Osteoblast (primary cell): ENCODE measurements around the gene TP53BP1. TPM values are rescaled to one million over a fixed set of nuclear protein-coding genes. Genes with fewer than 3 reads are reported as not detected.
A peak's percentile ranks its signal among the peaks of the same experiment; 100 is the strongest.

Experiments used
- DNase-seq: peaks from one replicate; pipeline ENCODE4 v3.0.0; 2011; ENCODE audit warnings: low spot score, mixed read lengths; ENCODE audit not compliant: insufficient read length; ENCODE audit errors: missing footprints
- H2AFZ ChIP-seq: 2 replicates; pipeline ENCODE4 v1.6.0; 2011; ENCODE audit warnings: mild to moderate bottlenecking, low read length
- H3K27ac ChIP-seq: 2 replicates; pipeline ENCODE4 v1.5.1; 2011; ENCODE audit warnings: mild to moderate bottlenecking, low read depth, low read length, moderate library complexity
- H3K27me3 ChIP-seq: 2 replicates; pipeline ENCODE4 v1.6.0; 2012; ENCODE audit warnings: mild to moderate bottlenecking, control low read depth, inconsistent platforms, low read length, moderate library complexity; ENCODE audit not compliant: insufficient read depth
- H3K36me3 ChIP-seq: 2 replicates; pipeline ENCODE4 v1.5.1; 2011; ENCODE audit warnings: mild to moderate bottlenecking, low read length, control low read depth, moderate library complexity; ENCODE audit not compliant: insufficient read depth
- H3K4me1 ChIP-seq: 2 replicates; pipeline ENCODE4 v1.5.1; 2011; ENCODE audit warnings: mild to moderate bottlenecking, low read length, control low read depth, moderate library complexity; ENCODE audit not compliant: insufficient read depth
- H3K4me2 ChIP-seq: 2 replicates; pipeline ENCODE4 v1.6.0; 2011; ENCODE audit warnings: mild to moderate bottlenecking, low read length; ENCODE audit not compliant: insufficient read depth
- H3K4me3 ChIP-seq: fragments of 200-600 bp; sonication (generic); 3 replicates; pipeline ENCODE4 v1.5.1; 2012; ENCODE audit warnings: mild to moderate bottlenecking, low read length, inconsistent platforms; ENCODE audit not compliant: insufficient read depth
- H3K79me2 ChIP-seq: 2 replicates; pipeline ENCODE4 v1.6.0; 2012; ENCODE audit warnings: mild to moderate bottlenecking, low read length, control low read depth, inconsistent platforms; ENCODE audit not compliant: insufficient read depth
- H3K9me3 ChIP-seq: 2 replicates; pipeline ENCODE4 v1.5.1; 2011; ENCODE audit warnings: low read depth, low read length, control low read depth
- H4K20me1 ChIP-seq: 2 replicates; pipeline ENCODE4 v1.6.0; 2012; ENCODE audit warnings: mild to moderate bottlenecking, low read length, control low read depth; ENCODE audit not compliant: insufficient read depth
- total RNA-seq: library from RNA; depleted of rRNA; stranded (reverse); fragments of >200 nt; gene quantifications from 2 replicates; pipeline ENCODE4 v1.2.3, GENCODE V29; 2012
- TF ChIP-seq, protein P1 (sequence below): IDR thresholded peaks from 2 replicates; pipeline ENCODE4 v1.5.1; 2011; ENCODE audit warnings: mild to moderate bottlenecking, low read depth, low read length, moderate library complexity; ENCODE audit errors: extremely low read depth

Gene TP53BP1
- total RNA-seq, 1 donor = 88.7 TPM

DNA sequence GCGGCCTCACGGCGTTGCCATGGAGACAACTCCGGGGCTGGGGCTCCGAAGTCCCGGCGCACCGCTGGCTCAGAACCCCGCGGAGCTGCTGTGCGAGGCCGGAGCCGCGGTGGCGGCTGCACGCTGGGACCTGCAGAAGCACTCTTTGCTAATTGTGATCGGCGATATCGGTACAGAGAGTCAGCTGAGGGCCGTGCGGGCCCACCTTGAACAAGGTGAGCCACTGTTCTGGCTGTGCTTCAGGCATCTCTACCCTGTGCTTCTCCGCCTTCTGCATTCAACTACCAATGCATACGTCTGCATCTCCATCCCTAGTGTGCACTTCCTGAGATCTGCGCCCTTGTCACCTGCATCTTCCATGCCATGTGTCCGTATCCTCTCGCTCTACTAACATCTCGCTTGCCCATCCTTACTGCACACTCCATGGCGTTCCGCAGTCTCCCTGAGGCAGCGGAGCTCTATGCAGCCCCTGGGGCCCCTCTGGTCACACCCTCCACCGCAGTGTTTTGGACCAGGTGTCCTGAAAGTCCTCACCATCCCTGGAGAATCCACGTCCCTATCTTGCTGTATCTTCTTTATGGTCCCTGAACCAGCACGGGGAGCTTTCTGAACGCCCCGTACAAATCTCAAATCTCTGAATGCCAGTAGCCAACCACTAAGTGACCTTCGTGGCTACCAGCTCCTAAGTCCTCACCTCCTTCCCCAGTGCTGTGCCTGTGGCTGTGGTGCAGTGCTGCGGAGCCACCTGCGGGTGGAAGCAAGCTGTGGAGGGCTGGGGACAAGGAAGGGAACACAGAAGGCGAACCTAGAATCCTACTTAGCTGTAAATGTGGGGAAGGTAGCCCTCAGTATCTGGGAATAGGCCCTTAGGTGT lies 18.3 kb upstream of the TP53BP1 start:
- peak overlapping the region; percentile 79 for H3K4me3 ChIP-seq
- no peak for DNase-seq
- TF ChIP-seq, protein P1, sequence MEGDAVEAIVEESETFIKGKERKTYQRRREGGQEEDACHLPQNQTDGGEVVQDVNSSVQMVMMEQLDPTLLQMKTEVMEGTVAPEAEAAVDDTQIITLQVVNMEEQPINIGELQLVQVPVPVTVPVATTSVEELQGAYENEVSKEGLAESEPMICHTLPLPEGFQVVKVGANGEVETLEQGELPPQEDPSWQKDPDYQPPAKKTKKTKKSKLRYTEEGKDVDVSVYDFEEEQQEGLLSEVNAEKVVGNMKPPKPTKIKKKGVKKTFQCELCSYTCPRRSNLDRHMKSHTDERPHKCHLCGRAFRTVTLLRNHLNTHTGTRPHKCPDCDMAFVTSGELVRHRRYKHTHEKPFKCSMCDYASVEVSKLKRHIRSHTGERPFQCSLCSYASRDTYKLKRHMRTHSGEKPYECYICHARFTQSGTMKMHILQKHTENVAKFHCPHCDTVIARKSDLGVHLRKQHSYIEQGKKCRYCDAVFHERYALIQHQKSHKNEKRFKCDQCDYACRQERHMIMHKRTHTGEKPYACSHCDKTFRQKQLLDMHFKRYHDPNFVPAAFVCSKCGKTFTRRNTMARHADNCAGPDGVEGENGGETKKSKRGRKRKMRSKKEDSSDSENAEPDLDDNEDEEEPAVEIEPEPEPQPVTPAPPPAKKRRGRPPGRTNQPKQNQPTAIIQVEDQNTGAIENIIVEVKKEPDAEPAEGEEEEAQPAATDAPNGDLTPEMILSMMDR = peak; percentile 30
- no peaks in the 10 kb centered on the region for H3K9me3 ChIP-seq
- H4K20me1 ChIP-seq = no peaks in the 10 kb centered on the region
- H3K36me3 ChIP-seq = no peaks in the 10 kb centered on the region
- H3K27me3 ChIP-seq = no peaks in the 10 kb centered on the region
- H3K79me2 ChIP-seq = peaks cover 2% of the 10 kb centered on the region
- H3K4me1 ChIP-seq = peaks cover 53% of the 10 kb centered on the region
- H3K4me2 ChIP-seq = peak overlapping the region; percentile 99
- H2AFZ ChIP-seq = peak overlapping the region; percentile 90
- H3K27ac ChIP-seq = peak overlapping the region; percentile 44

DNA sequence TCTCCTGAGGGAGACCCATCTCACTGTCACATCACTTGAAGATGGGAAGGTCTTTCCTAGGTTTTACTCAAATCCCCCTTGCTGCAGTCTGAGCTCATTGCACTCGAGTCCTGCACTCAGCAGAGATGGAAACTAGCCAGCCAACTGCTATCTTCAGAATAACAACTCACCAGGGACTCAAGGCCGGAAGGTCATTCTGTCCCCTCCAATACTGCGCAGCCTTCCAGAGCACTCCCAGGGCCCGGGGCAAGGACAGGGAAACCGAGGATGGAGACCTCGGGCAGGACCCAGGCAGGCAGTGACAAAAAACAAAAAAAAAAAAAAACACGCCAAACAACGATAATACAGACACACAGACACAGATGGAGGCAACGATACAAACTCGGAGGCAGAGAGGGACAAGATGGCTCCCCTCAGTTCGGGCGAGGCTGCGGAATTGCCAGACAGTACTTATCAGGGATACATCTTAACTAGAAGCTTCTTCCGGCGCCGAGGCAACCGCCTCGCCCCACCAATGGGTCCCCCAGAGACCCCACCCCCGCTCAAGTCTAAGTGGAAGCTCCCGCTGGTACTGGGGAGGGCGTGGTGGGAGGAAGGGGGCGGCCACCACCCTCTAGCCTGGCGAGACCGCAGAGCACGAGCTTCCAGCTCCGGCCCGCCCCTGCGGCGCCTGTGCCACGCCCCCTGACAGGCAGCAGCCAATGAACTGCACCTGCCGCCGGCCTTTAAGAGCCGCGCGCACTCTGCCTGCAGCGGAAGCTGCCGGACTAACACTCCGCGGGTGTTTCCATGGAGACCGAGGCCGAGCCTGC lies 17.4 kb upstream of the TP53BP1 start:
- Histone ChIP-seq H3K4me2 (peak overlapping the region; percentile 99), H3K36me3 (no peaks in the 10 kb centered on the region), H3K9me3 (no peaks in the 10 kb centered on the region), H3K4me1 (peaks cover 55% of the 10 kb centered on the region), H4K20me1 (no peaks in the 10 kb centered on the region), H3K4me3 (peak overlapping the region; percentile 79), H3K27me3 (no peaks in the 10 kb centered on the region), H3K27ac (peak overlapping the region; percentile 92), H3K79me2 (peaks cover 2% of the 10 kb centered on the region), H2AFZ (peak overlapping the region; percentile 90)
- TF ChIP-seq, protein P1 = peak; percentile 29
- peak; percentile 97 for DNase-seq

DNA sequence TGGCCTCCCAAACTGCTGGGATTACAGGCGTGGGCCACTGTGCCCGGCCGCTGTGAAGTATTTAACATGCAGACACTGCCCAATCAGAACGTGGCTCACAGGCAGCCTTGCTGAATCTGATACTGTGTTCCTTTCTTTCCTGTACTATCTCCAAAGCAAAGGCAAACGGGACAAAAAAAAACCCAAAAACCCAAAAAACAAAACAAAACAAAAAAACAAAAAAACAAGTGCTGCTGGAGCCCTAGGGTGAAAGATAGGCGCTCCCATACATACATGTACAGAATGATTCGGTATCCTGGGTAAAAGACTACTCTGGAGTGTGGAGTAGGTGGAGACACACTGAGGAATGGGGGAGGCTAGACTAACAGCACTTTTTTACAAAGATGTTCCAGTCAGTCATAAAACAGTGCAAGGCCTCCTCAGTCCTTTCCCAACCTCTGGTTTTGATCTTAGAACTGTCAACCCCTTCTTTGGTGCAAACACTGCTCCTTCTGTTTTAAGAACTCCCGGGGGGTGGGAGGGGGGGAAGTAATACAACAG lies 16.8 kb upstream of the TP53BP1 start:
- Histone ChIP-seq H4K20me1 (no peaks in the 10 kb centered on the region), H3K4me1 (peaks cover 58% of the 10 kb centered on the region), H3K4me2 (peak overlapping the region; percentile 99), H3K79me2 (peaks cover 2% of the 10 kb centered on the region), H3K36me3 (no peaks in the 10 kb centered on the region), H3K27ac (peak overlapping the region; percentile 92), H3K4me3 (peak overlapping the region; percentile 79), H2AFZ (peak overlapping the region; percentile 17), H3K27me3 (no peaks in the 10 kb centered on the region), H3K9me3 (no peaks in the 10 kb centered on the region)
- peak; percentile 68 for DNase-seq
- TF ChIP-seq, protein P1 = no peak
